ENCODE measurements around the gene FBXO40.

Gene FBXO40

DNA sequence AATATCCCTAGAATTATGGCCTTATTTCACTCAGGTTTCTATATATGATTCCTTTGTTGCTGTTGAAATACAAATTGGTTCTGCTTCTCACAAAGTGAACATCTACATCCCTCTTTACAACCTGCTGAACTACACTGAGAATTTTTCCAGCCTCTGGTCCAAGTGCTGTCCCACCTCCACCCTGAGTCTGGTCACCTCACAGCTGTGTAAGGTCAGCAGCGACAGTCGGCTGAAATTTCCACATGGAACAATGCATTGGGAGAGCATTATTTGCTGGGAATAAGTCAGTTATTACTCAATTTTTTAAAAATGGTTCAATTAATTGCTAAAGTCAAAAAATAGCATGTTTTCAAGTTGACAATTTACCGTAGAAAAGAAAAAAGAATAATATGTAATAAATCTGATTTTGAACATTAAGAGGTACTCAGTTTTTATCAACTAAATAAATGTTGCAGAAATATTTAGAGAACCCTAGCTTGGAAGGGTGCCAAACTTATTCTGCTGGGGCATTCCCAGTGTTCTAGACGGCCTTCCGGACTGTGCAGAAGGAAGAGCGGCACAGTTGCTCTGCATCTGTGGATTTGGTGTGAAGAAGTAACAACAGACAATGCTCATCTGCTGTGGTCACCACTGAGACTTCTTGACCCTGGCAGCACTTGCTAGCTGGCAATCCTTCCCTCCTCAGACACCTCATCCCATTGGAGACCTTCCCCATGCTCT lies 65.7 kb downstream of the FBXO40 start:
- H2BK5ac ChIP-seq (ENCODE audit: low read depth, low read length, poor library complexity) = no peak overlapping the region
- no peak overlapping the region for H4K12ac ChIP-seq (ENCODE audit: low read depth, low read length)
- H3K4me3 ChIP-seq (ENCODE audit: low read depth, low read length) = no peak overlapping the region
- no peak overlapping the region for H2BK120ac ChIP-seq (ENCODE audit: insufficient read depth, low read length, poor library complexity)
- DNase-seq = no peak
- no CpG with 5 or more reads among the region's 6 CpGs for WGBS (ENCODE audit: extremely low coverage, insufficient coverage, insufficient read length)
- H2AFZ ChIP-seq (ENCODE audit: insufficient read depth, low read length, poor library complexity) = no peak overlapping the region
- no peak overlapping the region for H3K23ac ChIP-seq (ENCODE audit: low read length)
- H3K27ac ChIP-seq (ENCODE audit: low read depth, low read length) = no peak overlapping the region
- no peak overlapping the region for H2AK5ac ChIP-seq (ENCODE audit: low read length)
- no peak overlapping the region for H2BK12ac ChIP-seq (ENCODE audit: low read length)
- H3K4me2 ChIP-seq (ENCODE audit: low read length) = no peak overlapping the region
- peaks cover 12 to 17% of the 10 kb centered on the region in 2 experiments for H3K4me1 ChIP-seq (ENCODE audit: control insufficient read depth in 1 of 2, insufficient read depth in 2 of 2, low read length in 2 of 2)
- H3K14ac ChIP-seq (ENCODE audit: low read length) = no peak overlapping the region
- peaks cover 2% of the 10 kb centered on the region for H3K9me3 ChIP-seq (ENCODE audit: insufficient read depth, low read depth, low read length)
- no peak overlapping the region for H4K91ac ChIP-seq (ENCODE audit: low read depth, low read length)
- no peak overlapping the region for H4K8ac ChIP-seq (ENCODE audit: low read depth, low read length)
- H3K18ac ChIP-seq (ENCODE audit: low read length) = no peak overlapping the region
- peaks cover 2% of the 10 kb centered on the region for H3K79me2 ChIP-seq (ENCODE audit: control insufficient read depth, insufficient read depth, low read length, poor library complexity)
- no peaks in the 10 kb centered on the region for H3K36me3 ChIP-seq (ENCODE audit: control insufficient read depth in 1 of 2, insufficient read depth in 2 of 2, low read length in 2 of 2)
- H3K9ac ChIP-seq (ENCODE audit: low read length) = no peak overlapping the region
- H3K79me1 ChIP-seq (ENCODE audit: low read length) = peaks cover 5% of the 10 kb centered on the region
- no peak overlapping the region for H3K4ac ChIP-seq (ENCODE audit: low read depth, low read length)
- no peaks in the 10 kb centered on the region for H3K27me3 ChIP-seq (ENCODE audit: insufficient read depth, low read length)

DNA sequence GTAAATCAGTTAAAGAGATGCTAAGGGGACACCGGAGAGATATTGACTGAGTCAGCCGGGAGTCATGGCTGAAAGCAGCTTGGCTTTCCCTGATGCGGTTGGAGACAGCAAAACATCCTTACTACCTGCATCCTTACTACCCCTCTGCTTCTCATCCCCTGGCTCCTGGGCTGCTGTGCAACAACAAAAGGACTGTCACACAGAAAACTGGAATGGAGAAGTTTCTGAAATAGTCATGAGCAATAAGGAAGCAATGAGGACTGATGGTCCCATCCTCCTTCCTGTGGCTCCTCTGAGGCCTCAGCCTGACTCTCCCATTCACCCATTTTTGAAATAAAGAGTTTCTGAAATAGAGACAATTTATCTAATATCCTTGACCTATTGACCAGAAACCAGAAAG lies 66.4 kb downstream of the FBXO40 start:
- H2AK5ac ChIP-seq (ENCODE audit: low read length) = no peak overlapping the region
- no peak overlapping the region for H3K4me3 ChIP-seq (ENCODE audit: low read depth, low read length)
- no peak overlapping the region for H3K18ac ChIP-seq (ENCODE audit: low read length)
- H3K36me3 ChIP-seq (ENCODE audit: control insufficient read depth in 1 of 2, insufficient read depth in 2 of 2, low read length in 2 of 2) = peaks cover 2 to 6% of the 10 kb centered on the region in 2 experiments
- H3K4ac ChIP-seq (ENCODE audit: low read depth, low read length) = no peak overlapping the region
- H2AFZ ChIP-seq (ENCODE audit: insufficient read depth, low read length, poor library complexity) = no peak overlapping the region
- DNase-seq = no peak
- no peak overlapping the region for H3K23ac ChIP-seq (ENCODE audit: low read length)
- no peak overlapping the region for H4K8ac ChIP-seq (ENCODE audit: low read depth, low read length)
- no CpG with 5 or more reads among the region's 3 CpGs for WGBS (ENCODE audit: extremely low coverage, insufficient coverage, insufficient read length)
- H4K12ac ChIP-seq (ENCODE audit: low read depth, low read length) = no peak overlapping the region
- no peak overlapping the region for H3K27ac ChIP-seq (ENCODE audit: low read depth, low read length)
- peaks cover 2% of the 10 kb centered on the region for H3K79me2 ChIP-seq (ENCODE audit: control insufficient read depth, insufficient read depth, low read length, poor library complexity)
- no peak overlapping the region for H3K9ac ChIP-seq (ENCODE audit: low read length)
- H3K14ac ChIP-seq (ENCODE audit: low read length) = no peak overlapping the region
- H4K91ac ChIP-seq (ENCODE audit: low read depth, low read length) = no peak overlapping the region
- H3K9me3 ChIP-seq (ENCODE audit: insufficient read depth, low read depth, low read length) = peaks cover 2% of the 10 kb centered on the region
- H2BK120ac ChIP-seq (ENCODE audit: insufficient read depth, low read length, poor library complexity) = no peak overlapping the region
- no peak overlapping the region for H3K4me2 ChIP-seq (ENCODE audit: low read length)
- no peak overlapping the region for H2BK12ac ChIP-seq (ENCODE audit: low read length)
- H3K79me1 ChIP-seq (ENCODE audit: low read length) = peaks cover 5% of the 10 kb centered on the region
- no peak overlapping the region for H2BK5ac ChIP-seq (ENCODE audit: low read depth, low read length, poor library complexity)
- peaks cover 14 to 19% of the 10 kb centered on the region in 2 experiments for H3K4me1 ChIP-seq (ENCODE audit: control insufficient read depth in 1 of 2, insufficient read depth in 2 of 2, low read length in 2 of 2)
- H3K27me3 ChIP-seq (ENCODE audit: insufficient read depth, low read length) = no peaks in the 10 kb centered on the region

DNA sequence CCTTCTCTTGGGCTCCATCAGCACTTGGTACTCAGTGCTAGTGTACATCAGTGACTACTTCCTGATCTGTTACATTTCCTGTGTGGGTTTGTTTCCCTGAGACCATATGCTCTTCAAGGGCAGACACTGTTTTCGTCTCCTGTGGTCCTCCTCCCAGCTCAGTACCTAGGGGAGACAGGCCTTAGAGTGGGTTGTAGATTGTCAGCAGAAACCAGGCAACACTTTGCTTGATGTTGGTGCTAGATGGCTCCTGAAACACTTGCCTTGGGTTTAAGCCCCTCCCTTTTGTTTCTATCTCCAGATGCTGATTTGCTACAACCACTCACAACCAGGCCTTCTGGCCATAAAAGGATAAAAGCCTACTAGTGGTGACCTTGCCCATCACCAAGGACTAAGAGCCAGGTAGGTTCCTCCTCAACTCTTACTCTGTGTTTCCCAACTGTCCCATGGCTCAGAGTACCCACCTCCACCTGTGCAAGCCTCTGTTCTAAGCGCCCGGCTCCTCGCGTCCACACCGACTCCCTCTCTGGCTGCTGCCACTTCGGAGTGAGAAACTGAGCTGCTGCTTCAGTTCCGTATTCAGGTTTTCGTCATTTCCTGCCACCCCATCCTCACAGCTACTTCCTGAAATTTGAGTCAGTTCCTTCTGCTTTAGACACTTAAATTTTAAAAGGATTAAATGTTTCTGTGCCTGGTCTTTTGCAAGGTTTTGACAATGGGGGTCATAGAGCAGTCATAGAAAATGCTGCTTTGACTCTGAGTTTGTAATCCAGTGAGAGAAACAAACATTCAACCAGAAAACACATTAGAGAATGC lies 67.4 kb downstream of the FBXO40 start, which contains the start of gene HCLS1:
HCLS1 (minus strand) TSS at position 548 of the 816 bp plus-strand sequence. CDS start 2,556 bp downstream, outside the sequence.
- no peak within 1 kb of the TSS for H4K12ac ChIP-seq (ENCODE audit: low read depth, low read length)
- H3K4ac ChIP-seq (ENCODE audit: low read depth, low read length) = no peak within 1 kb of the TSS
- H3K18ac ChIP-seq (ENCODE audit: low read length) = no peak within 1 kb of the TSS
- H3K4me1 ChIP-seq (ENCODE audit: control insufficient read depth in 1 of 2, insufficient read depth in 2 of 2, low read length in 2 of 2) = peaks cover 14 to 19% of the 10 kb centered on the region in 2 experiments
- no peaks in the 10 kb centered on the region for H3K27me3 ChIP-seq (ENCODE audit: insufficient read depth, low read length)
- H2BK12ac ChIP-seq (ENCODE audit: low read length) = peak within 1 kb of the TSS; percentile 46
- H2AFZ ChIP-seq (ENCODE audit: insufficient read depth, low read length, poor library complexity) = no peak within 1 kb of the TSS
- H2BK120ac ChIP-seq (ENCODE audit: insufficient read depth, low read length, poor library complexity) = peak within 1 kb of the TSS; percentile 27
- no peak within 1 kb of the TSS for H3K4me2 ChIP-seq (ENCODE audit: low read length)
- no peak within 1 kb of the TSS for H3K14ac ChIP-seq (ENCODE audit: low read length)
- H2AK5ac ChIP-seq (ENCODE audit: low read length) = no peak within 1 kb of the TSS
- peak; percentile 62 to 82 for DNase-seq
- H3K27ac ChIP-seq (ENCODE audit: low read depth, low read length) = peak within 1 kb of the TSS; percentile 50
- peak within 1 kb of the TSS; percentile 60 for H4K91ac ChIP-seq (ENCODE audit: low read depth, low read length)
- peaks cover 5% of the 10 kb centered on the region for H3K79me1 ChIP-seq (ENCODE audit: low read length)
- no CpG with 5 or more reads among the region's 9 CpGs for WGBS (ENCODE audit: extremely low coverage, insufficient coverage, insufficient read length)
- no peak within 1 kb of the TSS for H3K23ac ChIP-seq (ENCODE audit: low read length)
- H2BK5ac ChIP-seq (ENCODE audit: low read depth, low read length, poor library complexity) = peak within 1 kb of the TSS; percentile 25
- H3K9ac ChIP-seq (ENCODE audit: low read length) = no peak within 1 kb of the TSS
- H3K4me3 ChIP-seq (ENCODE audit: low read depth, low read length) = no peak within 1 kb of the TSS
- H3K9me3 ChIP-seq (ENCODE audit: insufficient read depth, low read depth, low read length) = peaks cover 2% of the 10 kb centered on the region
- peak within 1 kb of the TSS; percentile 80 for H4K8ac ChIP-seq (ENCODE audit: low read depth, low read length)
- H3K79me2 ChIP-seq (ENCODE audit: control insufficient read depth, insufficient read depth, low read length, poor library complexity) = peaks cover 2% of the 10 kb centered on the region
- H3K36me3 ChIP-seq (ENCODE audit: control insufficient read depth in 1 of 2, insufficient read depth in 2 of 2, low read length in 2 of 2) = peaks cover 4 to 12% of the 10 kb centered on the region in 2 experiments

DNA sequence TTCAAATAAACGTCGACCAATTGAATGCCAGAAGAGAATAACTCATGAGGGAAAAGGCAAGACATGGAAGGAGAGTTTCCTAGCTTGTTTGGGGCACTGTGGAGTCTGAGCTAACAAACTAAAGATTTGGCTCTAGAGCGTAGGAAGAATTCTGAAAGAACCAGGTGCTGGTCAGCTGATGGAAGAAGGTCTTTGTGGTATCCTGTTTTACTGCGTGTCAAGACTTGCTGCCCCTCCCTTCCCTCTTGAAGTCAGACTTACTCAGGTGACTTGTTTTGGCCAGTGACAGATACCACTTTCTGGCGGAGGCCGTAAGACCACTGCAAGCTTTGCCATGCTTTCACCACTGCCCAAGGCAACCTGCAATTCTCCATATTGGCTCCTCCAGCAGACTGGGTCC lies 68.2 kb downstream of the FBXO40 start:
- WGBS (ENCODE audit: extremely low coverage, insufficient coverage, insufficient read length) = no CpG with 5 or more reads among the region's 6 CpGs
- H3K79me1 ChIP-seq (ENCODE audit: low read length) = peaks cover 5% of the 10 kb centered on the region
- H3K79me2 ChIP-seq (ENCODE audit: control insufficient read depth, insufficient read depth, low read length, poor library complexity) = peaks cover 2% of the 10 kb centered on the region
- H4K91ac ChIP-seq (ENCODE audit: low read depth, low read length) = no peak overlapping the region
- H3K4ac ChIP-seq (ENCODE audit: low read depth, low read length) = no peak overlapping the region
- H3K18ac ChIP-seq (ENCODE audit: low read length) = no peak overlapping the region
- H2BK5ac ChIP-seq (ENCODE audit: low read depth, low read length, poor library complexity) = peak overlapping the region; percentile 0
- H3K14ac ChIP-seq (ENCODE audit: low read length) = no peak overlapping the region
- no peak overlapping the region for H4K12ac ChIP-seq (ENCODE audit: low read depth, low read length)
- DNase-seq = peak; percentile 33 to 57
- H2AFZ ChIP-seq (ENCODE audit: insufficient read depth, low read length, poor library complexity) = no peak overlapping the region
- no peaks in the 10 kb centered on the region for H3K27me3 ChIP-seq (ENCODE audit: insufficient read depth, low read length)
- H2BK12ac ChIP-seq (ENCODE audit: low read length) = peak overlapping the region; percentile 46
- no peak overlapping the region for H3K9ac ChIP-seq (ENCODE audit: low read length)
- peaks cover 7 to 19% of the 10 kb centered on the region in 2 experiments for H3K36me3 ChIP-seq (ENCODE audit: control insufficient read depth in 1 of 2, insufficient read depth in 2 of 2, low read length in 2 of 2)
- H2AK5ac ChIP-seq (ENCODE audit: low read length) = no peak overlapping the region
- no peak overlapping the region for H4K8ac ChIP-seq (ENCODE audit: low read depth, low read length)
- no peak overlapping the region for H3K4me3 ChIP-seq (ENCODE audit: low read depth, low read length)
- peaks cover 14 to 19% of the 10 kb centered on the region in 2 experiments for H3K4me1 ChIP-seq (ENCODE audit: control insufficient read depth in 1 of 2, insufficient read depth in 2 of 2, low read length in 2 of 2)
- H3K23ac ChIP-seq (ENCODE audit: low read length) = no peak overlapping the region
- H2BK120ac ChIP-seq (ENCODE audit: insufficient read depth, low read length, poor library complexity) = peak overlapping the region; percentile 27
- H3K27ac ChIP-seq (ENCODE audit: low read depth, low read length) = peak overlapping the region; percentile 30
- H3K9me3 ChIP-seq (ENCODE audit: insufficient read depth, low read depth, low read length) = peaks cover 2% of the 10 kb centered on the region
- H3K4me2 ChIP-seq (ENCODE audit: low read length) = no peak overlapping the region
